Activated naive CD8-positive, alpha-beta T cell treated with anti-CD3 and anti-CD28 coated beads for 36 hours (primary cell): ENCODE results near the gene RTCA. TPM values are rescaled to one million over a fixed set of nuclear protein-coding genes. Genes with fewer than 3 reads are reported as not detected.
A peak's percentile ranks its signal among the peaks of the same experiment; 100 is the strongest.
"Not testable (repeated sequence)": the region's sequence is repeated elsewhere in the genome, so short reads cannot be mapped to it uniquely, and the experiment has no call there.

Experiments
- DNase-seq: peaks from one replicate; pipeline ENCODE4 v3.0.0; 2021
- H3K27ac Mint-ChIP-seq: one replicate; pipeline ENCODE4 v1.8.0; 2022; ENCODE audit warnings: mild to moderate bottlenecking, moderate library complexity, mixed read lengths
- H3K27me3 Mint-ChIP-seq: one replicate; pipeline ENCODE4 v1.8.0; 2022; ENCODE audit warnings: mild to moderate bottlenecking, mixed read lengths
- H3K36me3 Mint-ChIP-seq: one replicate; pipeline ENCODE4 v1.8.0; 2021; ENCODE audit warnings: mild to moderate bottlenecking, mixed read lengths
- H3K4me1 Mint-ChIP-seq: one replicate; pipeline ENCODE4 v1.8.0; 2021; ENCODE audit warnings: mixed read lengths
- H3K4me3 Mint-ChIP-seq: one replicate; pipeline ENCODE4 v1.8.0; 2022; ENCODE audit warnings: mild to moderate bottlenecking, moderate library complexity, mixed read lengths
- H3K9me3 Mint-ChIP-seq: one replicate; pipeline ENCODE4 v1.8.0; 2022; ENCODE audit warnings: mixed read lengths
- total RNA-seq, 2 experiments: library from RNA; stranded (reverse); gene quantifications; one replicate each; pipeline ENCODE4 v1.2.3, GENCODE V29; 2021

The RTCA gene
- total RNA-seq, 2 experiments from 2014 or later, result 49.4 to 50.4 TPM

DNA sequence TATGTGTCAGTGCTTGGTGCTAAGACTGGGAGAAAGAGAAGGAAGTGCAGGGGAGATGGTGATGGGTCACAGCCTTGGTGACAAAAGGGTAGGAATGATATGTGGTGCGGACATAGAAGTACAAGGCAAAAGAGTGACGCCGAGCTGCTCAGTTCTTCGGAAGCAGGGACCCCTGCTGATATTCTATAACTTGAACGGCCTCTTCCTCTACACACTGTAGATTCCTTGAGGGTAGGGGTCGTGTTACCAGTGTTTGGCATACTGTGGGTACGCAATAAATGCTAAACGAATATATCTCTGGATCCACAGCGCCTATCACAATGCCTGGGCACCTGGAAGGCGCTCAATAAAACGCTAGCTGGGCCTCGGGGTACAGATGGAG lies 16.9 kb upstream of the RTCA start:
- no peak for DNase-seq
- Mint-ChIP-seq H3K4me1 (peaks cover 23% of the 10 kb centered on the region), H3K27me3 (no peaks in the 10 kb centered on the region), H3K4me3 (no peak overlapping the region), H3K9me3 (no peaks in the 10 kb centered on the region), H3K27ac (no peak overlapping the region), H3K36me3 (peaks cover 1% of the 10 kb centered on the region)

DNA sequence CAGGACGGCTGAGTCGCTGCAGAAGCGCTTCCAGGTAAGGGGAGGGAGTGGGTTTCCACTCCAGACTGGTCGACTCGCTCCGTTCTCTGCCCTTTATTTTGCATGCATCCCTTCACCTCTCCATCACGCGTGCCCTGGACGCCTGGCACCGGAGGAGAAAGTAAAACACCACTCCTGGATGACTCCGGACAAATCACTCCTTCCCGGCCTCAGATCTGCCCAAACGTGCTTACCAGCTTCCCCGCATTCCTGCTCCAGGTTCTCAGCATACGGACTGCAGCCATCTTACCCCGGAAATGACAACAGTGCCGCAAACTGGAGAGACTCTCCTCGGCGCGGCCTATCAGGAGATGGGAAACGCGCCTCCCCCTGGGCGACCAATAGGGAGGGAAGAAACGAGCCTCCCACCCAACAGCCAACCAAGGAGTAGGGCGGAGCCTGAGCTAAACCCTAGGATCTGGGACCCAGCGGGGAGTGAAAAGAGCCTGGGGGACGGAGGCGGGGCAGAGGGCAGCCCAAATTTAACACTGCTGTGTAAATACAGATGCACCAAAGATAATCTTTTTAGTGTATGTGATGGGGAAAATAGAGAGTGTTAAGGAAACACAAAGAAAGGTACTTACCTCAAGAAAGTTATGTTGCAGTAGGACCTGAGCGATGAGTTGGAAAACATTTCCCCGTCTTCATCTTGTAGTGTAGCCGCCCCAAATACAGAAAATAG lies 16.3 kb upstream of the RTCA start, which contains the start of gene DBT:
DBT (minus strand) TSS at position 298 of the 721 bp plus-strand sequence; CDS start at position 284, 14 bp downstream.
- Mint-ChIP-seq H3K9me3 (no peaks in the 10 kb centered on the region), H3K4me1 (peaks cover 21% of the 10 kb centered on the region), H3K27ac (no peak within 1 kb of the TSS), H3K27me3 (no peaks in the 10 kb centered on the region), H3K4me3 (no peak within 1 kb of the TSS), H3K36me3 (no peaks in the 10 kb centered on the region)
- peak; percentile 93 for DNase-seq

DNA sequence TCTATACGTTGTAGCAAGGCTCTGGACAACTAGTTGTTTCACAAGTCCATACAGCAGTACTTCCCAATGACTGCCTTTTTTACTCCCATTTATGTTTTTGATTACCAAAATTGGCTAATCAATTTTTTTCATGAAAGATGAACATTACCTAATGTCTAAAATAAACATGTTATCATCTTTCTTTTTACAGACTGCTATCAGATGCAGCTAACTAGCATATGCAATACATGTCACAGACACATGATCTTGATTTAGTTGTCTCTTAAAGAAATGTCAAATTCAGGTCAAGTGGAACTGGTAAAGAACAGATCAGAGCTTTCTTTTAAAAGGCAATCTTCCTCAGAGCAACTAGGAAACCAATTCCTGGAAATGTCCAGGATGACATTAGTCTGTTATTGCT lies 15.8 kb upstream of the RTCA start:
- H3K4me1 Mint-ChIP-seq, result peaks cover 19% of the 10 kb centered on the region
- DNase-seq, result no peak
- H3K27ac Mint-ChIP-seq, result no peak overlapping the region
- no peak overlapping the region for H3K4me3 Mint-ChIP-seq
- H3K9me3 Mint-ChIP-seq, result no peaks in the 10 kb centered on the region
- no peaks in the 10 kb centered on the region for H3K27me3 Mint-ChIP-seq
- no peaks in the 10 kb centered on the region for H3K36me3 Mint-ChIP-seq

DNA sequence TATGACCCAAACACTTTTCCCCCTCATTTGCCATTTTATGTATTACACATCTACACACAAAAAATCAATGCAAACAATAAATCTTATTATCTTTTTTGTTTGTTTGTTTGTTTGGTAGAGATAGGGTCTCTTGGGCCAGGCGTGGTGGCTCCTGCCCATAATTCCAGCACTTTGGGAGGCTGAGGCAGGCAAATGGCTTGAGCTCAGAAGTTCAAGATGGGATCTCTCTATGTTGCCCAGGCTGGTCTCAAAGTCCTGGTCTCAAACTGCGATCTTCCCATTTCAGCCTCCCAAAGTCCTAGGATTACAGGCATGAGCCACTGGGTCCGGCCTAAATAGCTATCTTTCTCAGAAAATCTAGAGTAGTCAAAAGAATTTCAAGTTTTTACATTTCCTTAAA lies 15.2 kb upstream of the RTCA start:
- Mint-ChIP-seq H3K9me3 (no peaks in the 10 kb centered on the region), H3K36me3 (no peaks in the 10 kb centered on the region), H3K4me1 (peaks cover 15% of the 10 kb centered on the region), H3K27me3 (no peaks in the 10 kb centered on the region), H3K27ac (no peak overlapping the region), H3K4me3 (no peak overlapping the region)
- DNase-seq, result no peak

GRCh38 chr1:100252901-100253300 lies 13.1 kb upstream of the RTCA start:
- H3K4me3 Mint-ChIP-seq, result no peak overlapping the region
- no peaks in the 10 kb centered on the region for H3K9me3 Mint-ChIP-seq
- no peak for DNase-seq
- peaks cover 8% of the 10 kb centered on the region for H3K4me1 Mint-ChIP-seq
- H3K36me3 Mint-ChIP-seq, result no peaks in the 10 kb centered on the region
- no peak overlapping the region for H3K27ac Mint-ChIP-seq
- H3K27me3 Mint-ChIP-seq, result no peaks in the 10 kb centered on the region

- Mint-ChIP-seq H3K4me3 (no peak overlapping the region), H3K9me3 (no peaks in the 10 kb centered on the region), H3K27ac (no peak overlapping the region), H3K36me3 (no peaks in the 10 kb centered on the region), H3K27me3 (no peaks in the 10 kb centered on the region), H3K4me1 (peaks cover 8% of the 10 kb centered on the region)
- no peak for DNase-seq
Measured at GRCh38 chr1:100253552-100253951, 12.5 kb upstream of the RTCA start.

DNA sequence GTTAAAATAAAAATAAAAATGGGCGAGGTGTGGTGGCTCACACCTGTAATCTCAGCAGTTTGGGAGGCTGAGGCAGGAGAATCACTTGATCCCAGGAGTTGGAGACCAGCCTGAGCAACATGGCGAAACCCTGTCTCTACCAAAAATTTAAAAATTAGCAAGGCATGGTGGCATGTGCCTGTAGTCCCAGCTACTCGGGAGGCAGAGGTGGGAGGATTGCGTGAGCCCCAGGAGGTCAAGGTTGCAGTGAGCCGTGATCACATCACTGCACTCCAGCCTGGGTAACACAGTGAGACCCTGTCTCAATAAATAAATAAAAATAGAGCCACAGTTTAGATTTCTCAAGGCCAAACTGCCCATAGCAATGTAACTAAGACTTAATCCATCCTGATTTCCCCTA lies 9.7 kb upstream of the RTCA start:
- H3K27me3 Mint-ChIP-seq, H3K36me3 Mint-ChIP-seq, H3K4me1 Mint-ChIP-seq, DNase-seq, H3K4me3 Mint-ChIP-seq, H3K9me3 Mint-ChIP-seq, H3K27ac Mint-ChIP-seq: not testable (repeated sequence)

GRCh38 chr1:100258427-100258826 lies 7.6 kb upstream of the RTCA start:
- H3K4me1 Mint-ChIP-seq, H3K36me3 Mint-ChIP-seq, H3K27ac Mint-ChIP-seq, H3K4me3 Mint-ChIP-seq, H3K9me3 Mint-ChIP-seq, DNase-seq, H3K27me3 Mint-ChIP-seq: not testable (repeated sequence)

DNA sequence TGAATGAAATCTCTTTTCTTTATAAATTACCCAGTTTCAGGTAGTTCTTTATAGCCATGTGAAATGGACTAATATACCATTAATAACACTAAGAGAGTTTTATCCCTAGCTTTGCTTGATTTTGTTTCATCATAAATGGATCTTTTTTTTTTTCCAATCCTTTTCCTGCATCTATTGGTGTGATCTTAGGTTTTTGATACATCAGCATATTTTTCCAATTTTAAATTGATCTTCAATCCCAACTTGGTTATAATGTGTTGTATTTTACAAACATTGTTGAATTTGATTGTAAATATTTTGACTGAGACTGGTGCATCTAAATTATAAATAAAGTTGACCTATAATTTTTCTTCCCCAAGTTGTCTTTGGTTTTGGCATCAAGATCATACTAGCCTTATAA lies 4.3 kb upstream of the RTCA start:
- Mint-ChIP-seq H3K9me3 (peaks cover 5% of the 10 kb centered on the region), H3K27ac (no peak overlapping the region), H3K4me1 (peaks cover 9% of the 10 kb centered on the region), H3K4me3 (no peak overlapping the region), H3K27me3 (no peaks in the 10 kb centered on the region), H3K36me3 (peaks cover 15% of the 10 kb centered on the region)
- DNase-seq, result no peak

- not testable (repeated sequence) for H3K27ac Mint-ChIP-seq, H3K4me3 Mint-ChIP-seq, H3K9me3 Mint-ChIP-seq, DNase-seq, H3K27me3 Mint-ChIP-seq
- Mint-ChIP-seq H3K36me3 (peaks cover 25% of the 10 kb centered on the region), H3K4me1 (peaks cover 29% of the 10 kb centered on the region)
Measured at GRCh38 chr1:100264081-100264480, 1.9 kb upstream of the RTCA start.

DNA sequence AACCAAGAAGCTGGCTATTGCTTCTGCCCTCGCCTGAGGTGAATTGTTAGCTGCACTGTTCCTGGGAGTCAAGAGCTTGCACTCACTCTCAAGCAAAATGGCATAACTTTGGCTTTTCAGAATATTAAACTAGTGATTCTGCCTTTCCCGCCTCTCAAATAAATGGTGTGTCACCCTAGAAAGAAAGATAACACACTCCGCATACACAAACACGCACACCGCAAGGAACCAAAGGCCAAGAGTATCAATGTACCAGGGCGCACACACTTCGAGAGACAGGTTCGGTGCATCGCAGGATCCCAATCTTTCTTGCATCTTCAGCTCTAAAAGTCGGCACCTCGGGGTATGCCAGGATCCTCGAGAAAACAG lies 470 bp upstream of the RTCA start:
- no peak for DNase-seq
- Mint-ChIP-seq H3K36me3 (peaks cover 30% of the 10 kb centered on the region), H3K27ac (peak overlapping the region; percentile 96)

GRCh38 chr1:100266741-100267140 lies 725 bp downstream of the RTCA start:
- H3K27me3 Mint-ChIP-seq, result no peaks in the 10 kb centered on the region
- H3K36me3 Mint-ChIP-seq, result peaks cover 39% of the 10 kb centered on the region
- DNase-seq, result no peak
- peak overlapping the region; percentile 98 for H3K4me3 Mint-ChIP-seq
- peaks cover under 1% of the 10 kb centered on the region for H3K9me3 Mint-ChIP-seq
- H3K4me1 Mint-ChIP-seq, result peaks cover 46% of the 10 kb centered on the region
- H3K27ac Mint-ChIP-seq, result peak overlapping the region; percentile 96

More for the DNA sequence above, 470 bp upstream of the RTCA start:
- H3K4me1 Mint-ChIP-seq, result peaks cover 37% of the 10 kb centered on the region
- no peaks in the 10 kb centered on the region for H3K27me3 Mint-ChIP-seq
- H3K4me3 Mint-ChIP-seq, result peak overlapping the region; percentile 98
- peaks cover 4% of the 10 kb centered on the region for H3K9me3 Mint-ChIP-seq

- H3K4me1 Mint-ChIP-seq, result peaks cover 48% of the 10 kb centered on the region
- H3K9me3 Mint-ChIP-seq, result no peaks in the 10 kb centered on the region
- H3K36me3 Mint-ChIP-seq, result peaks cover 43% of the 10 kb centered on the region
- H3K27ac Mint-ChIP-seq, result no peak overlapping the region
- no peak for DNase-seq
- H3K27me3 Mint-ChIP-seq, result no peaks in the 10 kb centered on the region
- peak overlapping the region; percentile 98 for H3K4me3 Mint-ChIP-seq
Measured at GRCh38 chr1:100267284-100267683, 1.3 kb downstream of the RTCA start.

DNA sequence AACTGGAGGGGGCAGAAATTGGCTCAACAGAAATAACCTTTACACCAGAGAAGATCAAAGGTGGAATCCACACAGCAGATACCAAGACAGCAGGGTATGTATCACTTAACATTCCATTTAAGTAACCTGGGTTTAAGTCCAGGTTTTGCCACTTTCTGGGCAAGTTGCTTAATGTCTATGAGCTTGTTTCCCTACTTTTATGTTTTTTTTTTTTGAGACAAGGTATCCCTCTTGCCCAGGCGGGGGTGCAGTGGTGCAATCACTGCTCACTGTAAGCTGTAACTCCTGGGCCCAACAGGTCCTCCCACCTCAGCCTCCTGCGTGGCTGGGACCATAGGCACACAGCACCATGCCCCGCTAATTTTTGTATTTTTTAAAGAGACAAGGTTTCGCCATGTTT lies 2.2 kb downstream of the RTCA start:
- Mint-ChIP-seq H3K27ac (no peak overlapping the region), H3K4me1 (peaks cover 48% of the 10 kb centered on the region), H3K27me3 (no peaks in the 10 kb centered on the region), H3K9me3 (no peaks in the 10 kb centered on the region), H3K4me3 (no peak overlapping the region), H3K36me3 (peaks cover 43% of the 10 kb centered on the region)
- no peak for DNase-seq

DNA sequence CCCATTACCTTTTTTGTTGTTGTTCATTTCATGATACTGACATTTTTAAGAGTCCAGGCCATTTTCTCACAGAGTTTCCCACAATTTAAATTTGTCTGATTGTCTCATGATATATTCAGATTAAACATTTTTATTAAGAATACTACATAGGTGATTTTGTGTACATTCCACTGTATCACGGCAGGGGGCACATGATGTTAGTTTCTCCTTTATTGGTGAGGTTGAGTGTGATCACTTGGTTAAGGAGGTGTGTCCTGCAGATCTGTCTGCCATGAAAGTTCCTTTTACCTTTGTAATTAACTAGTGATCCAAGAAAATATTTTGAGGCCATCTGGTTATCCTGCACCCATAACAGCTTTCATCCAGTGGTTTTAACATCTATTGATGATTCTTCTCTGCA lies 11.8 kb downstream of the RTCA start:
- H3K27me3 Mint-ChIP-seq, result no peaks in the 10 kb centered on the region
- no peaks in the 10 kb centered on the region for H3K9me3 Mint-ChIP-seq
- no peak overlapping the region for H3K4me3 Mint-ChIP-seq
- peaks cover 25% of the 10 kb centered on the region for H3K36me3 Mint-ChIP-seq
- peaks cover 8% of the 10 kb centered on the region for H3K4me1 Mint-ChIP-seq
- no peak for DNase-seq
- H3K27ac Mint-ChIP-seq, result no peak overlapping the region

- Mint-ChIP-seq H3K27ac (no peak overlapping the region), H3K9me3 (no peaks in the 10 kb centered on the region), H3K4me3 (no peak overlapping the region), H3K36me3 (peaks cover 24% of the 10 kb centered on the region), H3K27me3 (no peaks in the 10 kb centered on the region), H3K4me1 (peaks cover 8% of the 10 kb centered on the region)
- DNase-seq, result no peak
Measured at GRCh38 chr1:100279358-100279923, 13.4 kb downstream of the RTCA start.
